ENCODE data around the gene TMEM156. TPM values are rescaled to one million over a fixed set of nuclear protein-coding genes. Genes with fewer than 3 reads are reported as not detected.

The TMEM156 gene
- total RNA-seq, 3 donors from 2014 or later (not counting 1 experiment from before 2014, with no cell fraction given): 13.8 to 22.3 (median 16.8) TPM

DNA sequence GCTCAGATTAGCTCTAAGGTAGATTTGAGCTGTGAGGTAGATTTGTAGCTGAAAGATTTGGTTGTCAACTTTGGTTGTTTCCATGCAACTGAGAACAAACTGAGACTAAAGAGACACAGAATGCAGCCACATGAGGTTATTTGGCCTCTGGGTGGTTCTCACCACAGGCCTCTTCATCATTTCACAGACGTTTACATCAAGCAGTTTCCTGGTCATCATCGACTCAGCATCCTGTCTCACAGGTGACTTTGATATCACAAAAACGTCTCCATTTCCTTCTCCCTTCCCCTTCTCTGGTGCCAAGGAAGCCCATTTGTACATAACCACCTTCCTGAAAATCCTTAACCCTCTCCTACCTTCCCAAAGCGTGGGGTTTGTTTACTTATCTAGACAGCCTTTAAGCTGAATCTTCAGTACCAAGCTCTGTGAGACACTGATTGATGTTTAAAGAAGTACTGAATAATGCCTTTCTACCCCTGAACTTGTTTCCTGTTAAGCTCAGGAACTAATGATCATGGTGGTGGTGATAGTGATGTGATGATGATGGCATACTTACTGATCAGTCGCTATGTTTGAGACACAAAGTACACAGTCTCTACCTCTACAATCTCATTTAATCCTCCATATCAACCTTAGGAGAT, 82.7 kb downstream of the TMEM156 start:
- Mint-ChIP-seq H3K4me1 (peaks cover 0 to 11% of the 10 kb centered on the region in 2 donors), H3K4me3 (no peak overlapping the region), H3K27ac (peak overlapping the region; percentile 4 to 75), H3K27me3 (ENCODE audit: low read depth in 2 of 2) (peaks cover 0 to 9% of the 10 kb centered on the region in 2 donors), H3K9me3 (no peaks in the 10 kb centered on the region), H3K36me3 (no peaks in the 10 kb centered on the region)
- peak in 1 of 2 donors; percentile 81 for DNase-seq
- no peak for TF ChIP-seq CTCF (IDR thresholded peaks at IDR 0.05)
- Histone ChIP-seq H3K36me3 (ENCODE audit: control insufficient read depth, insufficient read depth, low read length) (no peaks in the 10 kb centered on the region), H3K27me3 (ENCODE audit: control insufficient read depth, insufficient read depth, low read length) (no peaks in the 10 kb centered on the region), H3K27ac (ENCODE audit: low read length) (peak overlapping the region; percentile 22), H3K4me1 (ENCODE audit: control insufficient read depth, insufficient read depth, low read length) (no peaks in the 10 kb centered on the region), H3K9me3 (ENCODE audit: control insufficient read depth, insufficient read depth, low read length) (no peaks in the 10 kb centered on the region), H3K4me3 (ENCODE audit: low read length) (no peak overlapping the region)
- WGBS (ENCODE audit: insufficient coverage): 30% methylated on average over 4 of the region's 5 CpGs
- intact Hi-C loops (cut with micrococcal nuclease): no loop called here
- peak; percentile 74 to 89 (median 80) for ATAC-seq

- H3K27me3 Mint-ChIP-seq (ENCODE audit: low read depth in 2 of 2): peaks cover 0 to 6% of the 10 kb centered on the region in 2 donors
- 98% methylated on average over 2 of the region's 2 CpGs for WGBS (ENCODE audit: insufficient coverage)
- no peaks in the 10 kb centered on the region for H3K9me3 ChIP-seq (ENCODE audit: control insufficient read depth, insufficient read depth, low read length)
- no peaks in the 10 kb centered on the region for H3K36me3 ChIP-seq (ENCODE audit: control insufficient read depth, insufficient read depth, low read length)
- no peak overlapping the region for H3K27ac Mint-ChIP-seq
- no peak for DNase-seq
- no peak overlapping the region for H3K4me3 ChIP-seq (ENCODE audit: low read length)
- intact Hi-C loops (cut with micrococcal nuclease): no loop called here
- H3K4me1 Mint-ChIP-seq: peaks cover 0 to 11% of the 10 kb centered on the region in 2 donors
- no peaks in the 10 kb centered on the region for H3K27me3 ChIP-seq (ENCODE audit: control insufficient read depth, insufficient read depth, low read length)
- TF ChIP-seq CTCF (IDR thresholded peaks at IDR 0.05): no peak
- no peaks in the 10 kb centered on the region for H3K36me3 Mint-ChIP-seq
- no peaks in the 10 kb centered on the region for H3K9me3 Mint-ChIP-seq
- no peak for ATAC-seq
- H3K27ac ChIP-seq (ENCODE audit: low read length): peak overlapping the region; percentile 13
- no peaks in the 10 kb centered on the region for H3K4me1 ChIP-seq (ENCODE audit: control insufficient read depth, insufficient read depth, low read length)
- no peak overlapping the region for H3K4me3 Mint-ChIP-seq
These were observed 83.7 kb downstream of the TMEM156 start for GRCh38 chr4:38948551-38948950.

DNA sequence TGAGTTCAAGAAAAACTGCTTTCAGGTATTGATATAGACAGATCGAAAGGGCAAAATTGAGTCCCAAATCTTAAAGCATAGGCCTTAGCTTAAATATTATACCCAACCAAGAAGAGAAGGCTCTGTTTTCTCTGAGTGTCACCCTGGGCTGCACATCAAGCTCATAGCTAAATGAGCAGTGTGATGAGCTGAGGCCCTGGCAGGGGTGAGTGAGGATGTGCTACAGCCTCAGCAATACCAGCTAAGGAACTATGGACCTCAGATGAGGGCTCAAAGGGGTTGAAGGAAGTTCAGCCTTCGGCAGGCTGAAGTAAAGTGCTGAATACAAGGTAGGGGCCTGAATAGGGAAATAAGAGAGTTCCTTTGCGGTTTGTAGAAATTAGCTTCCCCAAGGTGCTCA, 85.3 kb downstream of the TMEM156 start:
- Mint-ChIP-seq H3K27ac (no peak overlapping the region), H3K4me3 (no peak overlapping the region), H3K27me3 (ENCODE audit: low read depth in 2 of 2) (peaks cover 0 to 3% of the 10 kb centered on the region in 2 donors), H3K36me3 (no peaks in the 10 kb centered on the region), H3K9me3 (no peaks in the 10 kb centered on the region), H3K4me1 (peaks cover 0 to 11% of the 10 kb centered on the region in 2 donors)
- DNase-seq (no peak), ATAC-seq (no peak)
- intact Hi-C loops (cut with micrococcal nuclease): no loop called here
- H3K27ac ChIP-seq (ENCODE audit: low read length): no peak overlapping the region
- TF ChIP-seq CTCF (IDR thresholded peaks at IDR 0.05): no peak
- no peaks in the 10 kb centered on the region for H3K4me1 ChIP-seq (ENCODE audit: control insufficient read depth, insufficient read depth, low read length)
- no peaks in the 10 kb centered on the region for H3K36me3 ChIP-seq (ENCODE audit: control insufficient read depth, insufficient read depth, low read length)
- H3K27me3 ChIP-seq (ENCODE audit: control insufficient read depth, insufficient read depth, low read length): no peaks in the 10 kb centered on the region
- no peaks in the 10 kb centered on the region for H3K9me3 ChIP-seq (ENCODE audit: control insufficient read depth, insufficient read depth, low read length)
- 74% methylated on average over 3 of the region's 3 CpGs for WGBS (ENCODE audit: insufficient coverage)
- no peak overlapping the region for H3K4me3 ChIP-seq (ENCODE audit: low read length)

DNA sequence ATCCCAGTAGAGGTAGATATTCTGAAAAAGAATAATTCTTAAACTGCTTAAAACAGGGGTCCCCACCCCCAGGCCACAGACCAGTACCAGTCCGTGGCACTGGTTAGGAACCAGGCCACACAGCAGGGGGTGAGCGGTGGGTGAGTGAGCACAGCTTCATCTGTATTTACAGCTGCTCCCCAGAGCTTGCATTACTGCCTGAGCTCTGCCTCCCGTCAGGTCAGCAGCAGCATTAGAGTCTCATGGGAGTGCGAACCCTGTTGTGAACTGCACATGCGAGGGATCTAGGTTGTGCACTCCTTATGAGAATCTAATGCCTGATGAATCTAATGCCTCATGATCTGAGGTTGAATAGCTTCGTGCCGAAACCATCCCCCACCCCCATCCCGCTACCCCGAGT, 87.8 kb downstream of the TMEM156 start:
- TF ChIP-seq CTCF (IDR thresholded peaks at IDR 0.05): no peak
- WGBS (ENCODE audit: insufficient coverage): 95% methylated on average over 9 of the region's 9 CpGs
- Mint-ChIP-seq H3K4me1 (peaks cover 0 to 6% of the 10 kb centered on the region in 2 donors), H3K27ac (no peak overlapping the region), H3K4me3 (no peak overlapping the region), H3K36me3 (no peaks in the 10 kb centered on the region), H3K9me3 (no peaks in the 10 kb centered on the region), H3K27me3 (ENCODE audit: low read depth in 2 of 2) (no peaks in the 10 kb centered on the region)
- H3K4me3 ChIP-seq (ENCODE audit: low read length): no peak overlapping the region
- intact Hi-C loops (cut with micrococcal nuclease): no loop called here
- no peak for ATAC-seq
- no peaks in the 10 kb centered on the region for H3K4me1 ChIP-seq (ENCODE audit: control insufficient read depth, insufficient read depth, low read length)
- no peak for DNase-seq
- no peaks in the 10 kb centered on the region for H3K9me3 ChIP-seq (ENCODE audit: control insufficient read depth, insufficient read depth, low read length)
- H3K27ac ChIP-seq (ENCODE audit: low read length): no peak overlapping the region
- no peaks in the 10 kb centered on the region for H3K36me3 ChIP-seq (ENCODE audit: control insufficient read depth, insufficient read depth, low read length)
- no peaks in the 10 kb centered on the region for H3K27me3 ChIP-seq (ENCODE audit: control insufficient read depth, insufficient read depth, low read length)

Measured in natural killer cell (primary cell).